ENCODE measurements around the gene CHST11. TPM values are rescaled to one million over a fixed set of nuclear protein-coding genes. Genes with fewer than 3 reads are reported as not detected.

The CHST11 gene
- 11.0 and 16.8 TPM in 2 replicates for total RNA-seq

GRCh38 chr12:104456417-104456949, at the start of gene CHST11:
TSS of gene CHST11 (plus strand) at chr12:104456948.

Other genes with a start within 250 kb of the CHST11 start
- 32.6 and 36.7 TPM in 2 replicates for gene TXNRD1, start 241.2 kb upstream of the CHST11 start, total RNA-seq
- 0.14 and 0.42 TPM in 2 replicates for gene EID3, start 153.2 kb upstream of the CHST11 start, total RNA-seq